Stimulated activated CD4-positive, alpha-beta T cell treated with anti-CD3 and anti-CD28 coated beads, Interleukin-12 subunit alpha, Interleukin-12 subunit beta, amount 100 ng/mL, for 24 hours (primary cell): ENCODE measurements around the gene TMEM236.

ENCODE experiments used
- DNase-seq, 2 experiments: peaks; one replicate each; pipeline ENCODE4 v3.0.0-alpha.2; 2020; ENCODE audit warnings: low read depth in 2 of 2

TMEM236 gene

DNA sequence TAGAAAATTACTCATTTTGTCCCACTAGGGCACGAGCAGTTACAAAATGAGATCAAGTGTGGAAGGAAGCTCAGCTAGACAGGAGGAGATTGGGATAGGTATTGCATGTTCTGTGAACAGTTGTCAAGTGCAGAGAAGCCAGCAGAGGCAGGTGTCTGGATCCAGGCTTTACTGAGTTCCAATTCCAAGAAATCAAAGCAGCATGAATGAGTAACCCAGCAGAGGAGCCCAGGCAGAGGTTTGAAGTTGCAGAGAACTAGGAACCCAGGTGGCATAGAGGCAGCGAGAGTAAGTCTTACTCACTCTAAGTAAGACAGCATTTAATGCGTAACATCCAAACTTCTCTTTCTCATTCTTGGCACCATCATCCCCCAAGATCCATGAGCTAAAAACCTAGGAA is 68.9 kb downstream of the TMEM236 start:
- DNase-seq: no peak

DNA sequence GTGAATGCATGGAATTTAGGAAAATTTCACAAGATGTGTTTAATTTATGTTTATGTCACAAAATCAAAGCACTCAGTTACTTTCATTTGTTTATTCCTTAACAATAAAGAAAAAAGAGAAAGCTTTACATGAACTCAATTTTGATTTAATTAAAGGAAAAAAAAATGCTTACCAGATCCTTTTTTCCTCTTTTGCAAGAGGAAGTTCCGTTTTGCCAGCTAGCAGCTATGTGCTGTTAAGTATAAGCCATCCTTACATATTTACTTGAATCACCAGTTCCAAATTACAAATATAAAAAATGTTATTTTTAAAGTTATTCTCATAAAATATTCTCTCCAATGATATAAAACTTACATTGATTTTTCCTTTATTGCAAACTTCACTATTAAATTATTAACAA is 69.9 kb downstream of the TMEM236 start:
- DNase-seq: no peak

DNA sequence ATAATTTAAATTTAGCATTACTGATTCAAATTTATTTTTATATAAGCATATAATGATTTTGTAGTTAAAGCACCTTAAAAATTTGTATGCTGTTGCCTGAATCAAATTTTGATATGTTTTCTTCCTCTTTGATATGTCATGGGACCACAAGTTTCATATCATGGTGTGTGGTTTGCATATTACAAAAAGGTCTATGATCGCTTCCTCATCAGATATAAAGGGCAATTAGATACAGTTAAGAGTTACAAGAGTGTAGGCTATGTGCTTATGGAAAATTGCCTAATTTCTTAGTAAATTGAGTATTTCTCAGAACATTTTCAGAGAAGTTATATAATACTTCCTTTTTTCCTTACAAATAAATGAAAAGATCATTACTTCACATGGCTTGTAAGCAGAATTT is 79.3 kb downstream of the TMEM236 start:
- no peak for DNase-seq

DNA sequence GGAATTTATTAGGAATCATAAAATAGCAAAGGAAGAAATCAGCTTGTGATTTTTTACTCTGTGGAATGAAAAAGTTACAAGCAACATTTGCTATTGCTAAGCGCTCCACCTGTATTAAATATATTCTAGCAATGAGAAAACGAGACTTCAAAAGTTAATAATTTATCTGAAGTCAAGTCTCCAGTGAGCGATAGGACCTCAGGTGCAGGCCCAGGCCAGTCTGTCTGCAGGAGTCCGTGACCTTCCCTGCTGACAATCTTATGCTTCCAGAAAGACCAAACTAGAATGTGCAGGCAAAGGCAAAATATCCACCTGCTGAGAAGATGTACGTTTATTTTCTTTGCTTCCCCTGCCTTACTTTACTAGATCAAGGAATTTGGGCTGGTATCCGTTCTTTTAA is 79.9 kb downstream of the TMEM236 start:
- DNase-seq: no peak

DNA sequence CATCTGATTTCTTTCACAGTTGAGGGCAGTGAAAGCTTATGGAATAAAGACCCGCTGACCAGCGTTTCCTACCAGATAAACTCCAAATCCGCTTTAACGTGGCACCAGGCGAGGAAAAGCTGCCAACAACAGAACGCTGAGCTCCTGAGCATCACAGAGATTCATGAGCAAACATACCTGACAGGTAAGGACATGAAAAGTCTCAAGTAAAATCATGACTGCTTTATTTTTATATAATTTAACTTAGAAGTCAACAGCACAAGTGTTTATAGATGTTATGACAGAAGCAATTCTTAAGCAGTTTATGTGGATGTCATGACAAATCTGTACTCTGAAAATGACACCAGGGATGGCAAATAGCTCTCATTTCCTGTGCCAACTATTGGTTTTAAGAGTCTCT is 81.7 kb downstream of the TMEM236 start:
- DNase-seq: no peak

DNA sequence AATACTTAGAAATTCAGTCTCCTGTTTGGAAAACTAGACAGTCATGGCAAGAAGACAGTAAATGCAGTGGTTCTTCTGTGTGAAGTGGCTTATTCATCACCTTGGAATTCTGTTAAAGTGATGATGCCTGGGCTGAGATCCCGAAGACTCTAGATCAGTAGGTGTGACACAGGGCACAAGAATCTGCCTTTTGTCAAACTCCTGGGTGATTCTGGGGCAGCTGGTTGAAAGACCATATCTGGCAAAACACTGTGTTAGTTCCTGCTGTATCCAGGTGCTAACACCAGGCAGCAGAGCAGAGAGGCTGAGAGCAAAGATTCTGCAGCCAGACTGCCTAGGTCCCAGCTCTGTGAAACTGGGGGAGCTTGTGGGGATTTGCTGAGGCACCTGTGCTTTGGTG is 83.7 kb downstream of the TMEM236 start:
- no peak for DNase-seq

DNA sequence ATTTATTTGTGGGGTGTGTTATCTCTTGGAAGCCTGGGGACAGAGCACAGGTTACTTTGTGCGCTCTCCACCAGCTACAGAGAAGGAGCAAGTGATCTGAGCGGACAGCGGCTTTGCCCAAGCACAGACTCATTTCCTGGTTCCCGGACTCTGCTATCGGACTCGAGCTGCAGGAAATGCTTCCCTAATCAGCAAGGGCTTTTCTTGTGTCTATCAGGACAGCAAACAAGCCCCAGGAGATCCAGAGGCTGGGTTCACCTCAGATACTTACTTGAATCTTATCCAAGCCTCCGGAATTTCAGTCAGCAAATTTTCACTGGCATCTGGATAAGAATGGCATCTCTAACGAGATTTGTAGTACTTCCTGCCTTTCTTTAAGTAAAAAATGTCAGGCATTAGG is 84.9 kb downstream of the TMEM236 start:
- DNase-seq: no peak

DNA sequence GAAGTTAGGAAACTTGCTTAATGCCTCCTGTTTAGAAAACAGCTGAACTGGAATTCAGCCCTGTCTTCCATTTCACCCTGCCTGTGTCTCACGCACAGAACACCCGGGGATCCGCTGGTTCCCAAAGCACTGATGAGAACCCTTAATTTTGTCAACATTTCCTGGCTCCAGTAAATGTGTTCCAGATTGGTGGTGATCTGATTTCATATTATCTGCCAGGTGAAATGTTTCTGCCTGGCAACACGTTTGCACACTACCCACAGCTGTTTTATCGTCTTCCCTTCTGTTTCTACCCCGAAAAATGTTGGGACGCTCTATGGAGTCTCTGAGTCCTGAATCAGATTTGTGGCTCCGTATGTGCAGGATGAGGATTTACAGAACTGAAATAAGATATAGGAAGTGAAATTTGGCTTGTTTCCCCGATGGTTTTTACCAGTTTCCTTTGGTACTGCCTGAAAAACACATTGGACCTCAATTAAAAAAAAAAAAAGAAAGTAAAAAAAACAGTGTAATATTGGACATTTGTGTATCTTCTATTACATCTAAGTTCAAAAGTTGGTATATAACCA is 86.2 kb downstream of the TMEM236 start:
- no peak for DNase-seq

DNA sequence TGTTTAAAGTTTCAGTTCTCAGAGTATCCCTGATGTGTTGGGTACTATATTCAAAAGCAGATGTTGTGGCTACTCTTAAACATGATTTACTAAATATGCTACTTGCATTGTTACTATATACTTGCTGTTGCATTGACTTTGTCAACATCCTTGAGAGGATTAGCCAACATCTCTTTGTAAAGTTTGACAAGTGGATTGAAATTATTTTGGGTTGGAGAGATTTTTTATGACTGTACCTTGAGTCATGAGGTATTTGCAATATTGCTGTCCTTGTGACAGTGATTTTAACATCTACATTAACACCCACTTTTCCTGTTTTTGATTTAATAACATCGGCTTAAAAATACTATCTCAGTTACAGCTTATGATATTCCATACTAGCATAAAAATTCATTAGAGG is 89.0 kb downstream of the TMEM236 start:
- DNase-seq: no peak

DNA sequence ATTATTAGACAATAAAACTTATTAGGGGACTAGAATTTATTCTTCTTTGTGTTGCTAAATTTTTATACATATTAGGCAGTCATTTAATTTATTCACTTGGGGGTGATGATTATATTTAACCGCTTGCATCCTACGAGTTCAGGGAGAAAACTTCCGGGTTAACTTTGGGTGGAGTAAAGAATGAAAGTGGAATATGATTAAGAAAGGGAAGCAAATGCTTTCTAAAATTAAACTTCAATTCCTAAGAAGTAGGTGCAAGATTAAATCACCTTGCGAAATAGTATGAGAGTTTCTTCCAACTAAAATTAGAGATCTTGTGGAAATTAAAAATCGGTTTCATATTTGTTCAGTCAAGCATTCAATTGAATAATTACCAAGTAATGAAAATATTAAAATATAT is 90.6 kb downstream of the TMEM236 start:
- no peak for DNase-seq

DNA sequence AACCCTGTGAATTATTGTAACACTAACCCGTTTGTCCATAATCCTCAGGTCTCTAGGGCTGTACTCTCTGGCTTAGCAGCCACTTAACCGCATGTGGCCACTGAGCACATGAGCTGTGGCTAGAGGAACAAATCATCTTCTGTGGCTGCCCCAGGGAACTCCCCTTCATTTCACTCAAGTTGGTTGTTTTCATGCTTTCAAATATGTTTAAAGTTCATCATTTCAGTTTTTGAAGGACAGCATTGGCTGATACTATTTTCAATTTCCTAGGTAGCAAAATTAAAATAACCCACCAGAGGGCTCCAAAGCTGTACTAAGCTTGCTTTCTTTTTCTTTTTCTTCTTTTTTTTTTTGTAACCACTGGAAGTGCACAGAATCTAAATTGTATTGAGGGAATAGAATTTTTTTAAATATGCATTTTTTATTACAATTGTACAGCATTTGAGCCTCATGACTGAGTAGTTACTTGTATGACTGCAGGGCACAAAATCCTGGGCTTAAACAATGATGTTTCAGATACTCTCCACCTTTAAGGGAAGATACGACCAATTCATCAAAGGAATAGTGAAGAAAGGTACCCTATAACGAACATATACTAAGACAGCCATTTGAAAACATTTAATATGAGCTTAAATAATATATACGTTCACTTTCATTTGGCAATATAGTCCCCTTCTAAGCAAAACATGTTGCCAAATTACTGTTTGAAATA is 95.7 kb downstream of the TMEM236 start:
- no peak for DNase-seq

DNA sequence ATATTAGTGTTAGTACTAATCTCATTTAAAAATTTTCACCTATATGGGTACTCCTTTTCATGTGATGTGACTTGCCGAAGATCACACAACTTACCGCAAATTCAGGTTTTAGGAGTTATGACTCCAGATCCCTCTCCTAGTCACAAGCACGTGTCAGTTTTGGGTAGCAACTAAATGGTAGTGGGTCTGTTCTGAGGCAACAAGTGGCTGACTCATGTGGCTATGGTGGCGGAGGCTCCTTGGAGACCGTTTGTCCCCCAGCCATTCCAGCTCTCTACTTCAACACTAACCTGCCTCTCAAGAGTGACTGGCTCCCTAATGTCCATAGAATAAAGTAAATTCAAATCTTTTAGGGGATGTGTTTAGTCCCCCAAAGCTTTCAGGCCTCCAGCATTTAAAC is 96.6 kb downstream of the TMEM236 start:
- no peak for DNase-seq
